ENCODE measurements around the gene ZNF496.
"Not testable (repeated sequence)": the region's sequence is repeated elsewhere in the genome, so short reads cannot be mapped to it uniquely, and the experiment has no call there.

Gene ZNF496

GRCh38 chr1:247270003-247270402 lies 61.7 kb downstream of the ZNF496 start:
- TF ChIP-seq SIN3A (IDR thresholded peaks at IDR 0.05; ENCODE audit: borderline replicate concordance, insufficient read depth, low read length): no peak

DNA sequence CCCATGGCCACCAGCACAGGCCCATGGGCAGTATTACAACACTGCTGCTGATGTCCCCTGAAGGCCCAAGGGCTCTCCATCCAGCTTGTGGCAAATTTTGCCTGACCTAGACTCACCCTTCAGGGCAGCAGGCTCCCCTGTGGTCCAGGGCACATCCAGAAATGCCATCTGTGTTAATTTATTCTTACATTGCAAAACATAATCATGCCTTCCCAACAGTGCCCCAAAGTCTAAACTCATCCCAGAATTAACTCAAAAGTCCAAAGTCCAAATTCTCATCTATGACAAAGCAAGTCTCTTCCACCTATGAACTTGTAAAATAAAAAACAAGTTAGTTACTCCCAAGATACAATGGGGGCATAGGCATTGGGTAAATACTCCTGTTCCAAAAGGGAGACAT lies 62.5 kb downstream of the ZNF496 start:
- TF ChIP-seq FOXP2 (optimal IDR thresholded peaks at IDR 0.05; ENCODE audit: borderline replicate concordance, extremely low read depth, extremely low read length, insufficient read depth) (no peak), TAF1 (IDR thresholded peaks at IDR 0.05; ENCODE audit: borderline replicate concordance, insufficient read depth, low read length) (no peak), SIN3A (IDR thresholded peaks at IDR 0.05; ENCODE audit: borderline replicate concordance, insufficient read depth, low read length) (no peak), POLR2AphosphoS5 (IDR thresholded peaks at IDR 0.05; ENCODE audit: low read depth, low read length) (no peak), REST (IDR thresholded peaks at IDR 0.05; ENCODE audit: insufficient read depth in 1 of 2, low read depth in 2 of 2, low read length in 2 of 2) (no peak)

DNA sequence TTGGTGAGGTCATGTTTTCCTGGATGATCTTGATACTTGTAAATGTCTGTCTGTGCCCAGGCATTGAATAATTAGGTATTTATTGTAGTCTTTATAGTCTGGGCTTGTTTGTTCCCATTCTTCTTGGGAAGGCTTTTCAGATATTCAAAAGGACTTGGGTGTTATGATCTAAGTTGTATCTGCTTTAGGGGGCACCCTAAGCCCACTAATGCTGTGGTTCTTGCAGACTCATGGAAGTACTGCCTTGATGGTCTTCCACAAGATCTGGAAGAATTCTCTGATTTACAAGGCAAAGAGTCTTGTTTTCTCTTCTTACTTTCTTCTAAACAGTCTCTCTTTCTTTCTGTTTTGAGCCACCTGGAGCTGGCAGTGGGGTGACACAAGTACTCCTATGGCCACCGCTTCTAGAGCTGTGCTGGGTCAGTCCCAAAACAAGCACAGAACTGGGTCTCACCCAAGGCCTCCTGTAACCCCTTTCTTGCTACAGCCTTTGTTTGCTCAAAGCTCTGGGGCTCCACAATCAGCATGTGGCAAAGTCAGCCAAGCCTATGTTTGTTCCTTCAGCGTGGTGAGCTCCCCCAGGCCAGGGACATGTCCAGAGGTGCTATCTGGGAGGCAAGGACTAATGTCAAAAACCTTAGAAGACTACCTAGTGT lies 63.1 kb downstream of the ZNF496 start:
- TF ChIP-seq TAF1 (IDR thresholded peaks at IDR 0.05; ENCODE audit: borderline replicate concordance, insufficient read depth, low read length): no peak
- TF ChIP-seq FOXP2 (optimal IDR thresholded peaks at IDR 0.05; ENCODE audit: borderline replicate concordance, extremely low read depth, extremely low read length, insufficient read depth): no peak
- TF ChIP-seq SIN3A (IDR thresholded peaks at IDR 0.05; ENCODE audit: borderline replicate concordance, insufficient read depth, low read length): no peak
- TF ChIP-seq POLR2AphosphoS5 (IDR thresholded peaks at IDR 0.05; ENCODE audit: low read depth, low read length): no peak
- TF ChIP-seq REST (IDR thresholded peaks at IDR 0.05; ENCODE audit: insufficient read depth in 1 of 2, low read depth in 2 of 2, low read length in 2 of 2): no peak

DNA sequence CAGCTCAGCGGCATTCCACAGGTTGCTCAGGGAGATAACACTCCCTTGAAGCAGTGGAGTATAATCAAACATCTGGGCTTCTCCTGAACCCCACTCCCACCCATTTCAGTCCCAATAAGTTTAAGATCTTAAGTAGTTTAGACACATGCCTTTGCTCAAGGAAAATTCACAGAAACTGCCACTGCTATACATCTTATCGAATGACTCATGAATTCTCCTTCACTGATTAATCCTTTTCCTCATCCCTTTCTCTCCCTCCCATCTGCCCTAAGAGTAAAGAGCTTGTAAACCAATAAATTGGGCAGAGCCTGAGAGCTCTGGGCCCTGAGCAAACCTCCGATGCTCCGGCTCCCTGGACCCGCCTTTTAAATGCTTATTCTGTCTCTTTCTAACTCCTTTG lies 65.6 kb downstream of the ZNF496 start:
- TF ChIP-seq REST (IDR thresholded peaks at IDR 0.05; ENCODE audit: insufficient read depth in 1 of 2, low read depth in 2 of 2, low read length in 2 of 2) (no peak), TAF1 (IDR thresholded peaks at IDR 0.05; ENCODE audit: borderline replicate concordance, insufficient read depth, low read length) (no peak), SIN3A (IDR thresholded peaks at IDR 0.05; ENCODE audit: borderline replicate concordance, insufficient read depth, low read length) (no peak), POLR2AphosphoS5 (IDR thresholded peaks at IDR 0.05; ENCODE audit: low read depth, low read length) (no peak), FOXP2 (optimal IDR thresholded peaks at IDR 0.05; ENCODE audit: borderline replicate concordance, extremely low read depth, extremely low read length, insufficient read depth) (no peak)

DNA sequence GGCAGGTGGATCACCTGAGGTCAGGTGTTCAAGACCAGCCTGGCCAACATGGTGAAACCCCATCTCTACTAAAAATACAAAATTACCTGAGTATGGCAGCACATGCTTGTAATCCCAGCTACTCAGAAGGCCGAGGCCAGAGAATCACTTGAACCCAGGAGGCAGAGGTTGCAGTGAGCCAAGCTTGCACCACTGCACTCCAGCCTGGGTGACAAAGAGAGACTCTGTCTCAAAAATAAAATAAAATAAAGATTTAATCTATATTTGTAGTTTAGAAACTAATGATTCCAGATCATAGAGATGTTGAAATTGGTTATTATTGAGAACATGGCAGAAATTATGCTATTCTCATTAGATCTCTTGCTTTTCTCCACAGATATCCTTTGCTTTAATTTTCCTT lies 75.9 kb downstream of the ZNF496 start, which contains the start of gene VN1R5:
Gene VN1R5, plus strand, starts transcription at position 301 of the 400 bp plus-strand sequence.
- TF ChIP-seq POLR2AphosphoS5 (IDR thresholded peaks at IDR 0.05; ENCODE audit: low read depth, low read length); REST (IDR thresholded peaks at IDR 0.05; ENCODE audit: insufficient read depth in 1 of 2, low read depth in 2 of 2, low read length in 2 of 2); SIN3A (IDR thresholded peaks at IDR 0.05; ENCODE audit: borderline replicate concordance, insufficient read depth, low read length): not testable (repeated sequence)
